CD4-positive, alpha-beta T cell (primary cell): ENCODE data around the gene VPS50. TPM values are rescaled to one million over a fixed set of nuclear protein-coding genes. Genes with fewer than 3 reads are reported as not detected.

Experiments used
- ATAC-seq: fragments of 200-7000 bp; cut with Tn5 transposase; one replicate; pipeline ENCODE4 v1.10.0; 2022; ENCODE audit warnings: mild to moderate bottlenecking; ENCODE audit not compliant: poor library complexity
- CTCF ChIA-PET: fragments of 350-600 bp; sonication (Branson Sonifier 250); formaldehyde crosslinking; loops from one replicate; lab custom pipeline; 2021; ENCODE audit warnings: antibody characterized with exemption, inconsistent platforms; lab: Charles Lee
- POLR2A ChIA-PET: fragments of 350-600 bp; sonication (Branson Sonifier 250); formaldehyde crosslinking; loops from one replicate; lab custom pipeline; 2021; ENCODE audit warnings: antibody characterized with exemption, inconsistent platforms; lab: Charles Lee
- DNase-seq, 14 experiments: peaks; one replicate each; pipeline ENCODE4 v3.0.0-alpha.2; 2013 to 2020; ENCODE audit warnings: mixed read lengths in 2 of 14
- H3K27ac ChIP-seq, 2 donors: one replicate each; pipeline versions ENCODE4 v1.5.1 to v1.7.0; 2013; ENCODE audit warnings: low read length in 2 of 2, low read depth in 1 of 2, mild to moderate bottlenecking in 1 of 2
- H3K27me3 ChIP-seq, 2 experiments: 1 replicate in 1 of 2; 2 replicates in 1 of 2; pipeline versions ENCODE4 v1.6.1 to v1.7.0; 2013; ENCODE audit warnings: low read length in 2 of 2, control low read depth in 1 of 2, mild to moderate bottlenecking in 1 of 2, moderate library complexity in 1 of 2; ENCODE audit not compliant: insufficient read depth in 2 of 2, control insufficient read depth in 1 of 2
- H3K36me3 ChIP-seq: one replicate; pipeline ENCODE4 v1.6.1; 2013; ENCODE audit warnings: low read length, control low read depth; ENCODE audit not compliant: insufficient read depth
- H3K4me1 ChIP-seq: one replicate; pipeline ENCODE4 v1.6.1; 2013; ENCODE audit warnings: low read length, control low read depth; ENCODE audit not compliant: insufficient read depth
- H3K4me3 ChIP-seq: one replicate; pipeline ENCODE4 v1.5.1; 2013; ENCODE audit warnings: mild to moderate bottlenecking, low read length, moderate library complexity
- H3K9me3 ChIP-seq, 2 experiments: 1 replicate in 1 of 2; 2 replicates in 1 of 2; pipeline versions ENCODE4 v1.6.1 to v1.7.0; 2013; ENCODE audit warnings: low read length in 2 of 2, mild to moderate bottlenecking in 2 of 2, control low read depth in 1 of 2, moderate library complexity in 1 of 2; ENCODE audit not compliant: control insufficient read depth in 1 of 2, insufficient read depth in 1 of 2
- H3K27ac Mint-ChIP-seq: one replicate; pipeline ENCODE4 v1.8.0; 2020; ENCODE audit warnings: mixed read lengths
- H3K27me3 Mint-ChIP-seq: one replicate; pipeline ENCODE4 v1.8.0; 2021; ENCODE audit warnings: mixed read lengths
- H3K36me3 Mint-ChIP-seq: one replicate; pipeline ENCODE4 v1.8.0; 2021; ENCODE audit warnings: low read depth, mixed read lengths
- H3K4me1 Mint-ChIP-seq: one replicate; pipeline ENCODE4 v1.8.0; 2021; ENCODE audit warnings: low read depth, mixed read lengths
- H3K4me3 Mint-ChIP-seq: one replicate; pipeline ENCODE4 v1.8.0; 2020; ENCODE audit warnings: mild to moderate bottlenecking, mixed read lengths
- H3K9me3 Mint-ChIP-seq: one replicate; pipeline ENCODE4 v1.8.0; 2020; ENCODE audit warnings: mixed read lengths
- intact Hi-C, 2 experiments: fragments of 100-400 bp; cut with DNase I in 1 of 2; cut with micrococcal nuclease in 1 of 2; formaldehyde crosslinking; loops; one replicate each; pipeline versions ENCODE4 v1.15.1 to v1.9.0; 2023 to 2025; cut with DNase I, micrococcal nuclease
- total RNA-seq, 174 experiments: library from RNA in 2 of 174; stranded (reverse) in 2 of 174; gene quantifications; one replicate each; pipeline ENCODE4 v1.2.3 and lab custom pipeline; 2021 to 2026
- TF ChIP-seq, protein P1 (sequence below): fragments of 200-600 bp; IDR thresholded peaks from one replicate; pipeline ENCODE4 v1.8.0; 2022; ENCODE audit warnings: antibody characterized with exemption, mild to moderate bottlenecking

The VPS50 gene
- total RNA-seq, 2 experiments from 2014 or later, result 13.2 to 17.3 TPM

DNA sequence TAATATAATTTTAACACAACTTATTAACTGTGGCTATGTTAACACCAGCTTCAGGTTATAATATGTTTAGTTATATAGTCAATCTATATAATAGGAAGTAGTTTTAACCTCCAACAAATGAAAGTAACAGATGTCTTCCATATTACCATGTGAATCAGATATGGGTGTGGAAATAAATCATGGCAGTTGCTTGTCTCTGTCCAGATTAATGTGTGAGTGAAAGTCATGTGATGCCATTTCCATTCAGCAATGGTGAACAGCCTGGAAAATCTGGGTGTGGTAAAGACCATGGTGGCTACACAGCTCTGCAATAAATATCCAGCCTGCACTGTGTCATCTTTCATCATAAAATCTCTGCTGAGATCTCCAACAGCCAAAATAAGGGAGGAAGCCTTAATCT is 33.7 kb upstream of the VPS50 start:
- H3K9me3 ChIP-seq, result no peaks in the 10 kb centered on the region
- peaks cover 46% of the 10 kb centered on the region for H3K27me3 Mint-ChIP-seq
- intact Hi-C loops, result no loop called here
- no peak overlapping the region for H3K27ac Mint-ChIP-seq
- H3K36me3 Mint-ChIP-seq, result no peaks in the 10 kb centered on the region
- H3K4me1 Mint-ChIP-seq, result no peaks in the 10 kb centered on the region
- H3K27me3 ChIP-seq, result peaks cover 0 to 8% of the 10 kb centered on the region in 2 experiments
- no peak for ATAC-seq
- TF ChIP-seq, protein P1, sequence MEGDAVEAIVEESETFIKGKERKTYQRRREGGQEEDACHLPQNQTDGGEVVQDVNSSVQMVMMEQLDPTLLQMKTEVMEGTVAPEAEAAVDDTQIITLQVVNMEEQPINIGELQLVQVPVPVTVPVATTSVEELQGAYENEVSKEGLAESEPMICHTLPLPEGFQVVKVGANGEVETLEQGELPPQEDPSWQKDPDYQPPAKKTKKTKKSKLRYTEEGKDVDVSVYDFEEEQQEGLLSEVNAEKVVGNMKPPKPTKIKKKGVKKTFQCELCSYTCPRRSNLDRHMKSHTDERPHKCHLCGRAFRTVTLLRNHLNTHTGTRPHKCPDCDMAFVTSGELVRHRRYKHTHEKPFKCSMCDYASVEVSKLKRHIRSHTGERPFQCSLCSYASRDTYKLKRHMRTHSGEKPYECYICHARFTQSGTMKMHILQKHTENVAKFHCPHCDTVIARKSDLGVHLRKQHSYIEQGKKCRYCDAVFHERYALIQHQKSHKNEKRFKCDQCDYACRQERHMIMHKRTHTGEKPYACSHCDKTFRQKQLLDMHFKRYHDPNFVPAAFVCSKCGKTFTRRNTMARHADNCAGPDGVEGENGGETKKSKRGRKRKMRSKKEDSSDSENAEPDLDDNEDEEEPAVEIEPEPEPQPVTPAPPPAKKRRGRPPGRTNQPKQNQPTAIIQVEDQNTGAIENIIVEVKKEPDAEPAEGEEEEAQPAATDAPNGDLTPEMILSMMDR, result no peak
- no peak overlapping the region for H3K4me3 Mint-ChIP-seq
- POLR2A ChIA-PET, result no interaction called here
- no peak overlapping the region for H3K27ac ChIP-seq
- DNase-seq, result no peak
- H3K36me3 ChIP-seq, result no peaks in the 10 kb centered on the region
- H3K9me3 Mint-ChIP-seq, result no peaks in the 10 kb centered on the region
- CTCF ChIA-PET, result no interaction called here
- H3K4me1 ChIP-seq, result no peaks in the 10 kb centered on the region
- no peak overlapping the region for H3K4me3 ChIP-seq

DNA sequence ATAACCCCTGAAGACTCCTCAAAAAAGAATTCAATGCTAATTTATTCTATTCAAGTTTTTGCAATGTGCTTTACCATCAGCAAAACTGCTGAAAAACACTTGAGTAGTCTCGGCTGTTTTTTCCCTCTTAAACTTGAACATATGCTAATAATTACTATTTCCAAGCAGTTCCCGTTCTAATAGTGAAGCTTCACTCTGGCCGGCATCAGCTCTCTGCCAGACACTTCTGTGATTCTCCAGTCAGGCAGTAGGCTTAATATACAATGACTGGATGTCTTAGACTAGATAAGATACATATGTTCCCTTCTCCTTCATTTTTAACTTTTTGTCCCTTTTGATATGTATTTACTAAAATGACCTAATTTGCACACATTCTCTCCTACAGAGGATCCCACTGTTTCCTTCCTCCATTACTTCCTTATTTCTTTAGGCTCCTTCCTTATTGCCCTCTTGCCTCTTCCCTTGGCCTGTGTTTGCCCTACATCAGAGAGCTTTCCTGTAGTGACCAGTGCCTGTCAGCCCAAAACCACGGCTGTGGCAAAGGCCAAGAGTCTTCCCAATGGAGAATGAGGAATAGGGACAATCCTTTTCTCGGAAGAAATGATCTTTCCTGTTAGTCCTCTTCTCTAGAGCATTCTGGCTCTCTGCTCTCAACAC is 29.4 kb upstream of the VPS50 start:
- ATAC-seq, result no peak
- DNase-seq, result no peak
- H3K9me3 ChIP-seq, result no peaks in the 10 kb centered on the region
- intact Hi-C loops, result no loop called here
- H3K27ac ChIP-seq, result no peak overlapping the region
- Mint-ChIP-seq H3K36me3 (no peaks in the 10 kb centered on the region), H3K27ac (no peak overlapping the region), H3K4me3 (no peak overlapping the region), H3K4me1 (no peaks in the 10 kb centered on the region), H3K9me3 (no peaks in the 10 kb centered on the region), H3K27me3 (peaks cover 40% of the 10 kb centered on the region)
- no peaks in the 10 kb centered on the region for H3K36me3 ChIP-seq
- H3K27me3 ChIP-seq, result peaks cover 0 to 7% of the 10 kb centered on the region in 2 experiments
- POLR2A ChIA-PET, result no interaction called here
- CTCF ChIA-PET, result no interaction called here
- TF ChIP-seq, protein P1, result no peak
- no peak overlapping the region for H3K4me3 ChIP-seq
- no peaks in the 10 kb centered on the region for H3K4me1 ChIP-seq

DNA sequence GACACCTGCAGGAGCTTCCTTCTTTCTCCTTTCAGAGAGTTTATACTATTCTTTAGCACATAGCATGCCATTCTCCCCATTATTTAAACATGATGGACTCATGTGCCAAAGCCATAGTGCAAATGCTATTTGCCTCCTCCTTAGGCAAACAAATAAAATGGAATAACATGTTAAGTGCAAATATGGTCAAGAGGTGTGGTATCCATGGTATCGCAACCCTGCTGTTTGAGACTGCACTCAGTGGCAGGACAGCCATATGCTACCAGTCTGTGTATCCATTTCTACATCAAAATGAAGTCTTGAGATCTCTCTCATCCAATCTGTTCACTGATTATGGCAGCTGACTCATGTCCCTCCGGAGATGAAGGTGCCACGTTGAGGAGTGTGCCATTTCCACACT is 28.7 kb upstream of the VPS50 start:
- POLR2A ChIA-PET, result no interaction called here

More for the DNA sequence above, 28.7 kb upstream of the VPS50 start:
- Histone ChIP-seq H3K36me3 (no peaks in the 10 kb centered on the region), H3K27ac (no peak overlapping the region), H3K27me3 (peaks cover 0 to 3% of the 10 kb centered on the region in 2 experiments), H3K4me3 (no peak overlapping the region), H3K4me1 (no peaks in the 10 kb centered on the region), H3K9me3 (no peaks in the 10 kb centered on the region)
- CTCF ChIA-PET, result no interaction called here
- H3K4me3 Mint-ChIP-seq, result no peak overlapping the region
- H3K27me3 Mint-ChIP-seq, result peaks cover 42% of the 10 kb centered on the region
- H3K4me1 Mint-ChIP-seq, result no peaks in the 10 kb centered on the region
- TF ChIP-seq, protein P1, result no peak
- no peaks in the 10 kb centered on the region for H3K9me3 Mint-ChIP-seq
- no peaks in the 10 kb centered on the region for H3K36me3 Mint-ChIP-seq
- intact Hi-C loops, result no loop called here
- no peak overlapping the region for H3K27ac Mint-ChIP-seq
- ATAC-seq (no peak), DNase-seq (no peak)
